22Rv1 (cell line): ENCODE data around the gene NBEA.

Experiments
- CTCF ChIP-seq: fragments of 450-650 bp; IDR thresholded peaks from 2 replicates; pipeline ENCODE4 v1.5.1; 2017; ENCODE audit warnings: mild to moderate bottlenecking
- ZFX ChIP-seq: fragments of 450-650 bp; IDR thresholded peaks from 2 replicates; pipeline ENCODE4 v1.6.1; 2017; ENCODE audit warnings: antibody characterized with exemption, borderline replicate concordance

- no peak for TF ChIP-seq CTCF
- TF ChIP-seq ZFX: no peak
Observed at GRCh38 chr13:35479706-35480105, 537.6 kb downstream of the NBEA start.
